Thyroid gland (tissue), 4 donors: ENCODE results near the gene FOXD4L3.
"Not testable (repeated sequence)": the region's sequence is repeated elsewhere in the genome, so short reads cannot be mapped to it uniquely, and the experiment has no call there.

Experiments used
- POLR2A ChIP-seq, 2 donors: fragments of 450-650 bp; IDR thresholded peaks; one replicate each; pipeline ENCODE4 v1.6.1; 2017; ENCODE audit warnings: antibody characterized with exemption in 2 of 2, mild to moderate bottlenecking in 2 of 2, moderate library complexity in 1 of 2
- TF ChIP-seq, protein P1 (sequence below), 6 experiments: fragments of 200-600 bp in 3 of 6; fragments of 450-650 bp in 3 of 6; sonication (generic) in 3 of 6; IDR thresholded peaks; one replicate each; pipeline ENCODE4 v1.5.1; 2016 to 2019; ENCODE audit warnings: antibody characterized with exemption in 6 of 6, mild to moderate bottlenecking in 2 of 6, inconsistent platforms in 1 of 6, moderate library complexity in 1 of 6

- TF ChIP-seq, protein P1, sequence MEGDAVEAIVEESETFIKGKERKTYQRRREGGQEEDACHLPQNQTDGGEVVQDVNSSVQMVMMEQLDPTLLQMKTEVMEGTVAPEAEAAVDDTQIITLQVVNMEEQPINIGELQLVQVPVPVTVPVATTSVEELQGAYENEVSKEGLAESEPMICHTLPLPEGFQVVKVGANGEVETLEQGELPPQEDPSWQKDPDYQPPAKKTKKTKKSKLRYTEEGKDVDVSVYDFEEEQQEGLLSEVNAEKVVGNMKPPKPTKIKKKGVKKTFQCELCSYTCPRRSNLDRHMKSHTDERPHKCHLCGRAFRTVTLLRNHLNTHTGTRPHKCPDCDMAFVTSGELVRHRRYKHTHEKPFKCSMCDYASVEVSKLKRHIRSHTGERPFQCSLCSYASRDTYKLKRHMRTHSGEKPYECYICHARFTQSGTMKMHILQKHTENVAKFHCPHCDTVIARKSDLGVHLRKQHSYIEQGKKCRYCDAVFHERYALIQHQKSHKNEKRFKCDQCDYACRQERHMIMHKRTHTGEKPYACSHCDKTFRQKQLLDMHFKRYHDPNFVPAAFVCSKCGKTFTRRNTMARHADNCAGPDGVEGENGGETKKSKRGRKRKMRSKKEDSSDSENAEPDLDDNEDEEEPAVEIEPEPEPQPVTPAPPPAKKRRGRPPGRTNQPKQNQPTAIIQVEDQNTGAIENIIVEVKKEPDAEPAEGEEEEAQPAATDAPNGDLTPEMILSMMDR (IDR thresholded peaks at IDR 0.05): not testable (repeated sequence)
- TF ChIP-seq POLR2A (IDR thresholded peaks at IDR 0.05): not testable (repeated sequence)
Observed at GRCh38 chr9:68318209-68318608, 15.5 kb downstream of the FOXD4L3 start.
